Skeletal muscle tissue (tissue), 4 donors: Measurements from ENCODE around the gene AFF2. TPM values are rescaled to one million over a fixed set of nuclear protein-coding genes. Genes with fewer than 3 reads are reported as not detected.

Source experiments
- H3K27ac ChIP-seq: one replicate; pipeline ENCODE4 v1.7.0; 2013; ENCODE audit warnings: mild to moderate bottlenecking, low read depth, low read length, inconsistent platforms
- H3K27me3 ChIP-seq, 3 donors: one replicate each; pipeline ENCODE4 v1.7.0; 2013; ENCODE audit warnings: low read length in 3 of 3; ENCODE audit not compliant: control insufficient read depth in 3 of 3, insufficient read depth in 3 of 3
- H3K36me3 ChIP-seq, 3 donors: one replicate each; pipeline ENCODE4 v1.7.0; 2013; ENCODE audit warnings: low read length in 3 of 3; ENCODE audit not compliant: control insufficient read depth in 3 of 3, insufficient read depth in 3 of 3
- H3K4me1 ChIP-seq, 3 donors: one replicate each; pipeline ENCODE4 v1.7.0; 2013; ENCODE audit warnings: low read length in 3 of 3, mild to moderate bottlenecking in 3 of 3; ENCODE audit not compliant: control insufficient read depth in 3 of 3, insufficient read depth in 3 of 3
- H3K4me3 ChIP-seq, 3 donors: one replicate each; pipeline ENCODE4 v1.7.0; 2013; ENCODE audit warnings: low read length in 3 of 3
- H3K9ac ChIP-seq, 3 donors: one replicate each; pipeline ENCODE4 v1.7.0; 2013; ENCODE audit warnings: low read length in 3 of 3, mild to moderate bottlenecking in 3 of 3, moderate library complexity in 2 of 3, low read depth in 1 of 3
- H3K9me3 ChIP-seq, 3 donors: one replicate each; pipeline ENCODE4 v1.7.0; 2013; ENCODE audit warnings: low read length in 3 of 3; ENCODE audit not compliant: control insufficient read depth in 3 of 3
- total RNA-seq: library from RNA; depleted of rRNA; stranded (reverse); fragments of >200 nt; gene quantifications from one replicate; pipeline ENCODE4 v1.2.3, GENCODE V29; 2014
- donor health status: Osteomylitis.

The AFF2 gene
- 2.6 TPM for total RNA-seq

DNA sequence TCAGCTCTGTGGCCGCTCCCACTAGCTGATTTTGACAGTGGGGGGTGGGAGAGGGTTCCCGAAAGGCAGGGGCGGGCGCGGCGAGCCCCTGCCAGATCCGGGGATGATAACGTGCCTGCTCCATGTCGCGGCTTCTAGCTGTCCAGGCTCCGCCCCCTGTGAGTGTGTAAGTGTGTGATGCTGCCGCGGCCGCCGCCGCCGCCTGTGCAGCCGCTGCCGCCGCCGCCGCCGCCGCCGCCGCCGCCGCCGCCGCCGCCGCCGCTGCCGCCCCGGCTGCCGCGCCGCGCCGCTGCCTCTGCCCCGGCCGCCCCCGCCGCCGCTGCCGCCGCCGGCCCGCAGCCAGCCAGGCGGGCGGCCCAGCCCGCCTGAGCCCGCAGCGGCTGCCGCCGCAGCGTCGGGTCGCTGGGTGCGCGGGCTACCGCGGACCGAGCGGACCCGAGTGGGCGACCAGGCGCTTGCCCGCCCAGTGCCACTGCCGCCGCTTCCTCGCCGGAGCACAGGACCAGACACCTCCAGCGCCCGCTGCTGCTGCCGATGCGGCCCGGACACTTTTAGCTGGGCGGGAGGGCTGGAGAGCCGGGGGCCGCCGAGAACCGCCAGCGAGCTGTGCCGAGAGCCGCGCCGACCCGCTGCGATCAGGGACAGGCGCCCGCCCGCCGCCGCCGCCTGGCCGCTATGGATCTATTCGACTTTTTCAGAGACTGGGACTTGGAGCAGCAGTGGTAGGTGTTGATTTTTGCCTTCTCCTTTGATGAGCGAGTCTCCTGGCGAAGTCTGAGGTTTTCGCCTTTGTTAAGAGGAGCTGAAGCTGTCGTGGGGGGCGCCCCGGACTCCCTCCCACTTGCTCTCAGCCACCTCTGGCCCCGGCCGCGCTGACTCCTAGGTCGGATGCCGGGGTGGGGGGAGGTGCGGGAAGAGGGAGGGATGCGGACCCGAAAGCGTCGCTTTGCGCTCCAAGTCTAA, at the start of gene AFF2:
AFF2 (plus strand) TSS at position 195 of the 963 bp plus-strand sequence; CDS start at position 676, 481 bp downstream.
- Histone ChIP-seq H3K27ac (no peak within 1 kb of the TSS), H3K9me3 (no peaks in the 10 kb centered on the region), H3K4me3 (no peak within 1 kb of the TSS), H3K9ac (no peak within 1 kb of the TSS), H3K4me1 (peaks cover 0 to 2% (median 0%) of the 10 kb centered on the region in 3 donors), H3K27me3 (peaks cover 21 to 25% (median 23%) of the 10 kb centered on the region in 3 donors), H3K36me3 (no peaks in the 10 kb centered on the region)

DNA sequence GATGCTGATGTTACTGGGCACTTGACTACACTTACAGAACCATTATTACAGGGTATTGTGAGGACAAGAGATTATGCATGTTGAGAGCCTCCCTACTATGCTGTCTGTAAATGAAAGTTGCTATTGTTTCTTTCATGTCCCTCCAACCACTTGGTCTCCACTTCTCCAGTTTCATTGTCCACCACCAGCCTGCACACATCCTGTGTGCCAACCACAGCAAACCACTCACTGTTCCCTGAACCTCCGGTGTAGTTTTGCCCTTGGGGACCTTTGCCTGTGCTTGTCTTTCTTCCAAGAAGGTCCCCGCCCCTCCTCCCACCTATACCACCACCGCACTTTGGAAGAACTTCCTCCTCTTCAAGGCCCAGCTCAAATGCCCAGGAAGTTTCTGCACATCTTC, 43.1 kb upstream of the AFF2 start:
- Histone ChIP-seq H3K36me3 (no peaks in the 10 kb centered on the region), H3K27ac (no peak overlapping the region), H3K27me3 (no peaks in the 10 kb centered on the region), H3K9ac (no peak overlapping the region), H3K4me3 (no peak overlapping the region), H3K4me1 (no peaks in the 10 kb centered on the region), H3K9me3 (no peaks in the 10 kb centered on the region)

- Histone ChIP-seq H3K36me3 (no peaks in the 10 kb centered on the region), H3K4me3 (no peak overlapping the region), H3K27me3 (no peaks in the 10 kb centered on the region), H3K9me3 (no peaks in the 10 kb centered on the region), H3K27ac (no peak overlapping the region), H3K9ac (no peak overlapping the region), H3K4me1 (no peaks in the 10 kb centered on the region)
These were observed 41.1 kb upstream of the AFF2 start for GRCh38 chrX:148459343-148459742.

DNA sequence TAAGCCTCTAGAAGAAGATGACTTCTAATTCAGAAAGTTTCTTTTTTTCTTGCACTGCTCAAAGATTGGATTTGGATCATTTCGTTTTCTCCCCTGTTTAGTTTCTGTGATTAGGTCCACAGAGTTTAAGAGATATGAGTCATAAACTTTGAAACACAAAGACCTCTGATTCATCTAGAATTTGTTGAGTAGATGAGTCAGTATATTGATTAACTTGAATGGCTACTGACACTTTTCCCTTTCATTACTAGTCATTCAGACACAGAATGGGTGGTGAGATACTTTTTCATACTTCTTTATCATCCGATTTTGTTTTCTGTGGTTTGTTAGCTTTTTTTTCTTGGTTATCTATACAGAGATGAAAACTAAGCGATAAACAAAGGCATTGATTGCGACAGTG, 34.1 kb upstream of the AFF2 start:
- Histone ChIP-seq H3K9ac (no peak overlapping the region), H3K27ac (no peak overlapping the region), H3K36me3 (no peaks in the 10 kb centered on the region), H3K4me1 (no peaks in the 10 kb centered on the region), H3K4me3 (no peak overlapping the region), H3K9me3 (no peaks in the 10 kb centered on the region), H3K27me3 (no peaks in the 10 kb centered on the region)

GRCh38 chrX:148470324-148470723, 30.1 kb upstream of the AFF2 start:
- Histone ChIP-seq H3K4me3 (no peak overlapping the region), H3K27ac (no peak overlapping the region), H3K4me1 (no peaks in the 10 kb centered on the region), H3K27me3 (no peaks in the 10 kb centered on the region), H3K9me3 (no peaks in the 10 kb centered on the region), H3K9ac (no peak overlapping the region), H3K36me3 (no peaks in the 10 kb centered on the region)

- no peaks in the 10 kb centered on the region for H3K9me3 ChIP-seq
- H3K27me3 ChIP-seq = peaks cover 0 to 3% (median 0%) of the 10 kb centered on the region in 3 donors
- H3K36me3 ChIP-seq = no peaks in the 10 kb centered on the region
- H3K9ac ChIP-seq = no peak overlapping the region
- H3K4me1 ChIP-seq = no peaks in the 10 kb centered on the region
- H3K4me3 ChIP-seq = no peak overlapping the region
- H3K27ac ChIP-seq = no peak overlapping the region
These were observed 26.4 kb upstream of the AFF2 start for GRCh38 chrX:148474030-148474429.

- Histone ChIP-seq H3K27ac (no peak overlapping the region), H3K36me3 (no peaks in the 10 kb centered on the region), H3K4me3 (no peak overlapping the region), H3K9me3 (no peaks in the 10 kb centered on the region), H3K27me3 (no peaks in the 10 kb centered on the region), H3K4me1 (no peaks in the 10 kb centered on the region), H3K9ac (no peak overlapping the region)
These were observed 8.4 kb upstream of the AFF2 start for GRCh38 chrX:148492057-148492456.

DNA sequence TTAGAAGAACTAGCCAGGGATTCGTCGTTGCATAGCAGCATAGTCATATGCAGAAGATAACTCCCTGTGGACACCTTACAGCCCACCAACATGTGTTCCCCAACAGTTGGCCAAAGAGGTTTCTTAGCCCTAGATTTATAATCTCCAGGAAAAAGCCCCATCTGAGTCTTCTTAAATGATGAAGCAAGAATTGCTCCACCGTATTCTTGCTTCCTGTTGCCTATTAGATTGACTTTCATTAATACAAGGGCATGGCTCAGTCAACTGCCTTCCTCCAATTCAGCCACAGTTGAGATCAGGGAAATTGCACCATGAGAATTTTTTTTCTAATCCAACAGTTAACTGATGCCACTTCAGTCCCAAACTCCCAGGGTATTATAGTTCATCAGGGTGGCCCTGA, 5.2 kb upstream of the AFF2 start:
- Histone ChIP-seq H3K9ac (no peak overlapping the region), H3K4me1 (no peaks in the 10 kb centered on the region), H3K36me3 (no peaks in the 10 kb centered on the region), H3K4me3 (no peak overlapping the region), H3K27ac (no peak overlapping the region), H3K27me3 (peaks cover 0 to 9% (median 5%) of the 10 kb centered on the region in 3 donors), H3K9me3 (no peaks in the 10 kb centered on the region)

GRCh38 chrX:148498067-148498466, 2.4 kb upstream of the AFF2 start:
- no peaks in the 10 kb centered on the region for H3K9me3 ChIP-seq
- no peak overlapping the region for H3K9ac ChIP-seq
- H3K36me3 ChIP-seq = no peaks in the 10 kb centered on the region
- H3K27me3 ChIP-seq = peaks cover 13 to 20% (median 15%) of the 10 kb centered on the region in 3 donors
- no peak overlapping the region for H3K4me3 ChIP-seq
- no peak overlapping the region for H3K27ac ChIP-seq
- peaks cover 0 to 2% (median 0%) of the 10 kb centered on the region in 3 donors for H3K4me1 ChIP-seq

GRCh38 chrX:148499638-148500422, 587 bp upstream of the AFF2 start:
- Histone ChIP-seq H3K4me3 (no peak overlapping the region), H3K9ac (no peak overlapping the region), H3K9me3 (no peaks in the 10 kb centered on the region), H3K36me3 (no peaks in the 10 kb centered on the region), H3K27me3 (peaks cover 21 to 25% (median 23%) of the 10 kb centered on the region in 3 donors), H3K27ac (no peak overlapping the region), H3K4me1 (peaks cover 0 to 2% (median 0%) of the 10 kb centered on the region in 3 donors)
